ENCODE measurements around the gene FGD2. TPM values are rescaled to one million over a fixed set of nuclear protein-coding genes. Genes with fewer than 3 reads are reported as not detected.
"Not testable (repeated sequence)": the region's sequence is repeated elsewhere in the genome, so short reads cannot be mapped to it uniquely, and the experiment has no call there.

The FGD2 gene
- total RNA-seq, 2 experiments from 2014 or later = 1.4 to 1.6 TPM

- CTCF ChIA-PET = interaction anchor here (0.8 to 1.7 kb wide), 4 partner anchors 9 to 167 kb away, joined by 3 to 7 read pairs (median 4); no protein-coding TSS in a partner anchor
- H3K4me1 Mint-ChIP-seq (ENCODE audit: low read depth) = peaks cover 47% of the 10 kb centered on the region
Observed at GRCh38 chr6:37042150-37042549, 36.7 kb downstream of the FGD2 start.

GRCh38 chr6:37043091-37043490, 37.6 kb downstream of the FGD2 start:
- H3K4me1 Mint-ChIP-seq (ENCODE audit: low read depth) = peaks cover 56% of the 10 kb centered on the region
- H3K27me3 Mint-ChIP-seq; intact Hi-C loops (cut with micrococcal nuclease); DNase-seq; H3K9me3 Mint-ChIP-seq; H3K4me3 Mint-ChIP-seq; ATAC-seq: not testable (repeated sequence)
- ChIA-PET POLR2A (interaction anchor here (1.3 to 1.7 kb wide), 2 partner anchors 9 to 12 kb away, joined by 4 to 8 read pairs; no protein-coding TSS in a partner anchor), CTCF (interaction anchor here (0.8 to 18.1 kb wide), 4 partner anchors 8 to 24 kb away, joined by 3 to 405 read pairs (median 6); no protein-coding TSS in a partner anchor)
- H3K36me3 Mint-ChIP-seq (ENCODE audit: low read depth) = peaks cover 11% of the 10 kb centered on the region
- H3K27ac Mint-ChIP-seq = peak overlapping the region; percentile 19

More at GRCh38 chr6:37042150-37042549, 36.7 kb downstream of the FGD2 start:
- Mint-ChIP-seq H3K27ac (peak overlapping the region; percentile 49), H3K36me3 (ENCODE audit: low read depth) (peaks cover 10% of the 10 kb centered on the region), H3K27me3 (no peaks in the 10 kb centered on the region), H3K9me3 (peaks cover 4% of the 10 kb centered on the region), H3K4me3 (no peak overlapping the region)
- no peak for TF ChIP-seq CTCF (IDR thresholded peaks at IDR 0.05)
- no peak for DNase-seq
- ATAC-seq = no peak
- intact Hi-C loops (cut with micrococcal nuclease) = no loop called here
- POLR2A ChIA-PET = interaction anchor here (0.8 to 1.7 kb wide), 3 partner anchors 8 to 11 kb away, joined by 4 to 8 read pairs (median 6); no protein-coding TSS in a partner anchor

GRCh38 chr6:37047346-37047688, 41.9 kb downstream of the FGD2 start:
- H3K36me3 Mint-ChIP-seq (ENCODE audit: low read depth) = peaks cover 23% of the 10 kb centered on the region
- intact Hi-C loops (cut with micrococcal nuclease) = no loop called here
- ChIA-PET CTCF (interaction anchor here (1.2 to 18.1 kb wide), 5 partner anchors 8 to 162 kb away, joined by 3 to 405 read pairs (median 97); partner anchors contain the start of gene PIM1), POLR2A (interaction anchor here (0.8 to 8.8 kb wide), 6 partner anchors 15 to 162 kb away, joined by 3 to 261 read pairs (median 18); partner anchors contain the start of gene PIM1)
- H3K9me3 Mint-ChIP-seq = peaks cover 4% of the 10 kb centered on the region
- TF ChIP-seq CTCF (IDR thresholded peaks at IDR 0.05) = no peak
- no peaks in the 10 kb centered on the region for H3K27me3 Mint-ChIP-seq
- H3K4me1 Mint-ChIP-seq (ENCODE audit: low read depth) = peaks cover 68% of the 10 kb centered on the region
- no peak for ATAC-seq
- DNase-seq = no peak
- no peak overlapping the region for H3K4me3 Mint-ChIP-seq
- peak overlapping the region; percentile 99 for H3K27ac Mint-ChIP-seq

- CTCF ChIA-PET = interaction anchor here (1.2 to 18.1 kb wide), 6 partner anchors 9 to 161 kb away, joined by 3 to 405 read pairs (median 52); partner anchors contain the start of gene PIM1
- H3K4me1 Mint-ChIP-seq (ENCODE audit: low read depth) = peaks cover 67% of the 10 kb centered on the region
- peaks cover 4% of the 10 kb centered on the region for H3K9me3 Mint-ChIP-seq
- ATAC-seq = no peak
- intact Hi-C loops (cut with micrococcal nuclease) = loop anchor here (1.0 kb wide), 1 partner anchor 15 kb away; no protein-coding TSS in a partner anchor
- POLR2A ChIA-PET = interaction anchor here (0.8 to 8.8 kb wide), 9 partner anchors 16 to 161 kb away, joined by 3 to 261 read pairs (median 5); partner anchors contain the start of gene PIM1
- H3K27ac Mint-ChIP-seq = peak overlapping the region; percentile 99
- peaks cover 23% of the 10 kb centered on the region for H3K36me3 Mint-ChIP-seq (ENCODE audit: low read depth)
- H3K27me3 Mint-ChIP-seq = no peaks in the 10 kb centered on the region
- no peak for TF ChIP-seq CTCF (IDR thresholded peaks at IDR 0.05)
- peak overlapping the region; percentile 25 for H3K4me3 Mint-ChIP-seq
- peak; percentile 42 for DNase-seq
Observed at GRCh38 chr6:37047689-37048402, 42.4 kb downstream of the FGD2 start.

GRCh38 chr6:37048403-37048850, 43.0 kb downstream of the FGD2 start:
- Mint-ChIP-seq H3K27ac (peak overlapping the region; percentile 99), H3K36me3 (ENCODE audit: low read depth) (peaks cover 23% of the 10 kb centered on the region), H3K27me3 (no peaks in the 10 kb centered on the region), H3K9me3 (peaks cover 4% of the 10 kb centered on the region), H3K4me1 (ENCODE audit: low read depth) (peaks cover 65% of the 10 kb centered on the region), H3K4me3 (peak overlapping the region; percentile 83)
- intact Hi-C loops (cut with micrococcal nuclease) = loop anchor here (1.0 kb wide), 1 partner anchor 15 kb away; no protein-coding TSS in a partner anchor
- TF ChIP-seq CTCF (IDR thresholded peaks at IDR 0.05) = no peak
- no peak for ATAC-seq
- no peak for DNase-seq
- CTCF ChIA-PET = interaction anchor here (1.2 to 18.1 kb wide), 6 partner anchors 10 to 160 kb away, joined by 3 to 405 read pairs (median 52); partner anchors contain the start of gene PIM1
- POLR2A ChIA-PET = interaction anchor here (1.1 to 8.8 kb wide), 8 partner anchors 16 to 161 kb away, joined by 3 to 261 read pairs (median 8); partner anchors contain the start of gene PIM1
